NCI-H1694 (cell line): ENCODE data around the gene STXBP1.
A peak's percentile ranks its signal among the peaks of the same experiment; 100 is the strongest.
"Not testable (repeated sequence)": the region's sequence is repeated elsewhere in the genome, so short reads cannot be mapped to it uniquely, and the experiment has no call there.

Experiments
- DNase-seq: peaks from one replicate; lab custom pipeline; 2025; lab: John Stamatoyannopoulos, UW

The STXBP1 gene

GRCh38 chr9:127614961-127615360 lies 2.9 kb downstream of the STXBP1 start:
- no peak for DNase-seq

DNA sequence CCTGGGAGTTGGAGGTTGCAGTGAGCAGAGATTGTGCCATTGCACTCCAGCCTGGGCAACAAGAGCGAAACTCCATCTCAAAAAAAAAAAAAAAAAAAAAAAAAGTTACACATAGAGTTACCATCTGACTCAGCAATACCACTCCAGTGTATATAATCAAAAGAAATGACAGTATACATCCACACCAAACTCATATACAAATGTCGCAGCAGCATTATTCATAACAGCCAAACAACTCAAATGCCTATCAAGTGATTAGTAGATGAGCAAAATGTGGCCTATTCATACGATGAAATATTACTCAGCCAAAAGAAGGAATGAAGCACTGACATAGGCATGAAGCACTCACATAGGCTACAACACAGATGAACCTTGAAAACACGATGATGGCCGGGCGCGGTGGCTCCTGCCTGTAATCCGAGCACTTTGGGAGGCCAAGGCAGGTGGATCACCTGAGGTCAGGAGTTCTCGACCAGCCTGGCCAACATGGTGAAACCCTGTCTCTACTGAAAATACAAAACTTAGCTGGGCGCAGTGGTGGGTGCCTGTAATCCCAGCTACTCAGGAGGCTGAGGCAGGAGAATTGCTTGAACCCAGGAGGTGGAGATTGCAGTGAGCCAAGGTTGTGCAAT lies 9.4 kb downstream of the STXBP1 start:
- DNase-seq = not testable (repeated sequence)

DNA sequence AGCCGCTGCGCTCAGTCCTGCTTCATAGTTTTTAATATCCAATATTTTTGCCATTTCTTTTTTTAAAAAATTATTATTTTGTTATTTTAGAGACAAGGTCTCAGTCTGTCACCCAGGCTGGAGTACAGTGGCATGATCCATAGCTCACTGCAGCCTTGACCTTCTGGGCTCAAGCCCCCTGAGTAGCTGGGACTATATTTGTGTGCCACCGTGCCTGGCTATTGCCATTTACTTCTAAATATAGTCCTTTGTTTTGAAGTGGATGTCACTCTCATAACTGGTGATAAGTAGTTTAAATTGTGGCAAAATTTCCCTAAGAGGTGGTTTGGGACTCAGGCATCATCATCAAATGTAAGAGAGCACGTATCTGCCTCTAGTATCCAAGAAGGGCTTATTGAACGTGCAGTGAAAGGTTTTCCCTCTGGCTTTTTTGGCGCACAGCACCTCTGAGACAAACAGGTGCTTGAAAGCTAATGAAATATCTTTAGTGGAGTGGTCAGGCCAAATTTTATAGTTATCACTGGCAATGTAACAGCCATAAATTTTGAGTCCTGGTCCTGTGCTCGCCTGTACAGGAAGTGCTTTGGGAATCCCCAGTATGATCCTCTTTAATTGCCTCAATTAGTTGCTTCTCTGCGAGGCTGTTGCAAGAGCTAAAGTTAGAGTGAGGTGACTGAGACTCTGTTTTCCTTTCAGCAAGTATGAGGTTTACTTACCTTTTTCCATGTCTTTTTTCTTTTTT lies 14.8 kb downstream of the STXBP1 start:
- no peak for DNase-seq

DNA sequence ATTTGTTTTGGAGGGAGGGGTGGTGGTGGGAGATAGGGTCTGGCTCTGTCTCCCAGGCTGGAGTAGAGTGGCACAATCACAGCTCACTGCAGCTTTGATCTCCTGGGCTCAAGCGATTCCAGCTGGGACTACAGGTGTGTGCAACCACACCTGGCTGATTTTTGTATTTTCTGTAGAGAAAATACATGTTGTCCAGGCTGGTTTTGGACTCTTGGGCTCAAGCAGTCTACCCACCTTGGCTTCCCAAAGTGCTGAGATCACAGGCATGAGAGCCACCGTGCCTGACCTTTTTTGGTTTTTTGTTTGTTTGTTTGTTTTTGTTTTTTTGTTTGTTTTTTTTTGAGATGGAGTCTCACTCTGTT lies 15.4 kb downstream of the STXBP1 start:
- DNase-seq = no peak

DNA sequence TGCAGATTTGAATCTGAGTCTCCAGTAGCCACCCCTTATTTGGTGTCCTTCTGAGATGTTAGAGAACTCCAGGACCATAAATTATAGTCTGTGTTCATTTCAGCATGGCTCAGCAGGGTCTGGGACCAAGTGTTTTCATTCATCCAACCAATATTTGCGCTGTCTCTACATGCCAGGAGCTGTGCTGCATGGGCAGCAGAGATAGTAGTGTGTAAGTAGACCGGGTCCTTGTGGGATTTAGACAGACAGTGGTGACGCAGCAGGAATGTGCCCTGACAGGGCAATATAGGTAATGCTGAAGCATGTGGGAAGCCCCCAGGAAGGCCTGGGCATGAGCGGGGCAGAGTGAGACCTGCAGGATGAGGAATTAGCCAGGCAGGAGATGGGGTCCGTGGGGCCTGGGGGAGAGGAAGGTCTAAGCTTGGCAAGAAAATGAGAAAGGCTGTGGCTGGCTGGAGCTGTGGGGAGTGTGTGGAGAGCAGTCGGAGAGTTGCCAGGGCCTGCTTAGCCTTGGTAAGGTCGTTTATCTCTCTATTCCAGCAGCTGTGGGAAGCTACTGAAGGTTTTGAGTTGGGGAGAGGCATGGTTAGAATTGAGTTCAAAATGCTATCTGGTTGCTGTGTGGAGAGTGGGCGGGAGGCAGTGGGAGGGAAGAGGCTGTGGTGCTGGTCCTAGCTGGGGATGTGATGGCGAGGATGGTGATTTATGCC lies 16.8 kb downstream of the STXBP1 start:
- DNase-seq = no peak

DNA sequence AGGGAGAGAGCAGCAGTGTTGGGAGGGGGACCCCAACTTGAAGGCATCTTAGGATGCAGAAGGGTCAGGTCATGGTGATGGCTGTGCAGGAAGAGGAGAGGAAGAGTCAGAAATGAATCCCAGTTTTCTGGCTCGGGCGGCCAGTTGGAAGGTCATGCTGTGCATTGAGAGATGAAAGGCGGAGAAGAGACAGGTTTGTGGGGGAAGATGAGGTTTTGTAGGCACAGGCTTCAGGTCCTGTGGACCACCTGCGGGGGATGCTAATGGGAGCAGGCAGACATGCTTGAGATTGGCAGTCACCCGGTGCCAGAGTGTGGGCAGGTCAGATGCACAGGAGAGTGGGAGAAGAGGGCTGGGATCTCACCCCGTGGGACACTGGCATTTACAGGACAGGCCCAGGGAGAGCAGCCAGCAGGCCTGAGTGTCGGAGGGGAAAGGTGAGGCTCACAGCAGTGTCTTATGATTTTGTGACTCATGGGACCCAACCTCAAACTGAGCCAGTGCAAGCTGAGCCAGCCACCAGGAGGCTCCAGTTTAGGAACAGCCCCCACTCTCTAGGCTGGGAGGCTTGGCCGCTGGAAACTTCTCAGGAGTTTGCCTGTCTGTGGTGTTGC lies 17.5 kb downstream of the STXBP1 start:
- DNase-seq = no peak

DNA sequence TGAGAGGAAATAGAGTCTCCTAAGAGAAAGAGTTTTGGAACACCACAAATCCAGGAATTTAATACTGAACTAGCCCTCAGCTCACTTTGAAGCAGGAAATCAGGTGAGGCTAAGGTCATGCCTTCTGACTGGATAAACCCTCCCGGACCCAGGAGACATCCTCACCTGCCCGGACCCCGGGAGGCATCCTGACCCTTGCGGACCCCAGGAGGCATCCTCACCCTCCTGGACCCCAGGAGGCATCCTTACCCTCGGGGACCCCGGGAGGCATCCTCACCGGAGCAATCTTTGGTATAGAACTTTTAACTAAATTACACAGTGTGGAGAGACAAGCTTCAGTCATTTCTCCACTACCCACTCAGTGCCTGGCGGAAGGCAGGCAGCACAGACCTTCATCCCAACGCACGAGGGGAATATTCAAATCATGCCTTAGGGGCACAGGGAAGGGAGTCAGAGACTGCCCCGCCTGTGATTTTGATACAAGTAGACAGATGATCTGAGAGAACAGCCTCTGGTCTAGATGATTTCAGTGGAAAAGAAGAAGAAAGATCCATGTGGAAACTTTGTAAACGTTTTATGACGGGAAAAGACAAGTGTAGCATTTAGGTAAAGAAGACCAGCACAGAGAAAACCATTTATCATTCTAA lies 21.3 kb downstream of the STXBP1 start:
- DNase-seq = no peak

DNA sequence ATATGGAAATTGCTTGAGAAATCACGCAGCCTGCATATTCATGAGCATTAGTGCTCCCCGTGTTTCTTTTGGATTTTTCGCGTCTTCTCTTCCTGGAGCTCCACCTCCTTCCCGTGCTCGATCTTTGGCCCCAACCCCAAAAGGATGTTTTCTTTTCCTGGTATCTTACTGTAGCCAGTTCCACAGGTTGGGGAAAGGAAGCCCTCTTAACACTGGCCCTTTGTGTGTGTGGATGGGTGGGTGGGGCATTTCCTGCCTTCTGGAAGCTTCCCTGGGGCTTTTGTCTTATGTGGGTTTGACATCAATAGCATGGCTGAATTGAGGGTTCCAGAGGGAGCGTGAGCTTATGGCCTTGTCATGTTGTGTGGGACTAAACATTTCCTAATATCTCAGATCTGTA lies 21.9 kb downstream of the STXBP1 start:
- no peak for DNase-seq

DNA sequence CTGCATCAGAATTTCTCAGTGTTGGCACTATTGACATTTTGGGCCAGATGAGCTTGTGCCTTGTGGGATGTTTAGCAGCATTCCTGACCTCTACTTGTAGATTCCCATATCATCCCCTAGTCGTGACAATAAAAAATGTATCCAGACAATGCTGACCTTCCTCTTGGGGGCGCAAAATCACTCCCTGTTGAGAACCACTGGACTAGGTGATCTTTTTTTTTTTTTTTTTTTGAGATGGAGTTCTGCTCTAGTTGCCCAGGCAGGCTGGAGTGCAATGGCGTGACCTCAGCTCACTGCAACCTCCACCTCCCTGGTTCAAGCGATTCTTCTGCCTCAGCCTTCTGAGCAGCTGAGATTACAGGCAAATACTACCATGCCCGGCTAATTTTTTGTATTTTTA lies 22.6 kb downstream of the STXBP1 start:
- peak; percentile 17 for DNase-seq

DNA sequence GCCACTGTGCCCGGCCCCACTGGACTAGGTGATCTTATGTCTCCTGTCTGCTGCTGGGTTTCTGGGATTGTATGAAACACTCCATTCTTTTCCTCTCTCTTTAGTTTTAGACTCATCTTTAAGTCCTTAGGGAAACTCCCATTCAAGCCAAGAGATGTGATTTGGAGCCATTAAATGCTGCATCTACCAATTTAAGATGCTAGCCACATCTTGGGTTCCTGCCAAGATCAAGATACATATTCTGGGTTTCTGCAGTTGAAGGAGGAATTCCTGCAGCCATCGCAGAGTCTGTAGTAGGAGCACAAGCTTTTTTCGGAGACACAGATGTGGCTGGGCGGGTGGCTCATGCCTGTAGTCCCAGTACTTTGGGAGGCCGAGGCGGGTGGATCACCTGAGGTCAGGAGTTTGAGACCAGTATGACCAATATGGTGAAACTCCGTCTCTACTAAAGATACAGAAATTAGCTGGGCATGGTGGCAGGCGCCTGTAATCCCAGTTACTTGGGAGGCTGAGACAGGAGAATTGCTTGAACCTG lies 23.2 kb downstream of the STXBP1 start:
- no peak for DNase-seq

- no peak for DNase-seq
Observed at GRCh38 chr9:127637322-127637847, 25.3 kb downstream of the STXBP1 start.

DNA sequence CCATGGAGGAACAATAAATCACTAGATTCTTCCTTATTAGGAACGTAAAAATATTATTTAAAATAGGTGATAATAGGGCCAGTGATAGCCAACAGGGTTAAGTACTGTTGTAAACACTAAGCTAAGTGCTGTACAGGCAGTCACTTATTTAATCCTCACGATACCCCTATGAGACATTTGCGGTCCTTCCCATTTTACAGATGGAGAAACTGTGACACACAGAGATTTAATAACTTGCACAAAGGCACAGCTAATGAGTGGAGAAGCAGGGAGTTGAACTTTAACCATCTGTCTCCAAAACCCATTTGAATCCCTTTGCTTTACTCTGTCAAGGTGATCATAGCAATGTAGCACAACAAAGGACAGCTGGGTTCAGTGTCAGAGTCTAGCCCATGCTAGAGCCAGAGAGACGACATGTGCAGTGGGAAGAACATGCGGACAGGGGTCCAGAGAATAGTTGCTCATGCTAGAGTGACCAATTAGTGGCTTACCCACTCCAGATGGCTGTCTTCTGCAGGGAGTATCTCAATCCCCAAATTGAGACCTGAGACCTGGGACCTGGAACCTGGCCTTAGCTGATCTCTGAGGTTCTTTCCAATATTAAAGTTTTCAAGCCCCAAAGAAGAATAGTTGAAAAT lies 28.9 kb downstream of the STXBP1 start:
- DNase-seq = no peak

GRCh38 chr9:127642082-127642740 lies 30.1 kb downstream of the STXBP1 start:
- no peak for DNase-seq

- no peak for DNase-seq
Observed at GRCh38 chr9:127644146-127644827, 32.2 kb downstream of the STXBP1 start.

DNA sequence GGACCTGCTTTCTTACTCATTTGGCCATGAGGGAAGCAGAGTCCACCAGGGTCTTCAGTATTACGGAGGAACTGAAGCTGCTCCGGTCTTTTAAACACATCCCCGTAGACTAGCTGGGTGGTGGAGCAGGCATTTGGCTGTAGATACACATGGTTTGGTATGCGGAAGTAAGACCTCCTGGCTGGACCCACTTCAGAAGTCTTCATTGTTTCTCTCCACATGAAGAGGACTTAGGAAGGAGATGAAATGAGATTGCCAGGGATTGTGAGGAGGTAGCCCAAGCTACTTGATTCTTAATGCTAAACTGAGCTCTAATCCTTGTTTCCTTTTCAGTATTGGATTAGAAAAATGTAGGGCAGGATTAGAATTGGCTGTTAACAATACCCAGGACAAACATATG lies 32.9 kb downstream of the STXBP1 start:
- no peak for DNase-seq

- DNase-seq = no peak
Observed at GRCh38 chr9:127647451-127647850, 35.4 kb downstream of the STXBP1 start.

DNA sequence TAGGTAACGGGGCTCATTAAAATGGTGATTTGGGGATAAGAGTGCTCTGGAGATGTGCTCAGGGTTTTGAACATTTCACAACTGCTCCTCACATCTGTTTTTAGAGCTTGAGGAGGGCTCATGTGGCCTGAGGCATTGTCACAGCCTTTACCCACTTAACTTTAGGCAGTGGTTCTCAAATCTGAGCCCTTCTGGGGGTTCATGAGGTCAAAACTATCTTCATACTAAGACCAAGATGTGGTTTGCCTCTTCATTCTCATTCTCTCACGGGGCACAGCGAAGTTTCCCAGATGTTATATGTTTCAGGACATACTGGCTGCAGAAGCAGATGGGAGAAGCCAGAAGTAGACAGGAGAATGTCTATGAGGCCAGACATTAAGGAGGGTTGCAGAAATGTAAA lies 38.4 kb downstream of the STXBP1 start:
- no peak for DNase-seq

- no peak for DNase-seq
Observed at GRCh38 chr9:127651697-127652610, 39.9 kb downstream of the STXBP1 start.

DNA sequence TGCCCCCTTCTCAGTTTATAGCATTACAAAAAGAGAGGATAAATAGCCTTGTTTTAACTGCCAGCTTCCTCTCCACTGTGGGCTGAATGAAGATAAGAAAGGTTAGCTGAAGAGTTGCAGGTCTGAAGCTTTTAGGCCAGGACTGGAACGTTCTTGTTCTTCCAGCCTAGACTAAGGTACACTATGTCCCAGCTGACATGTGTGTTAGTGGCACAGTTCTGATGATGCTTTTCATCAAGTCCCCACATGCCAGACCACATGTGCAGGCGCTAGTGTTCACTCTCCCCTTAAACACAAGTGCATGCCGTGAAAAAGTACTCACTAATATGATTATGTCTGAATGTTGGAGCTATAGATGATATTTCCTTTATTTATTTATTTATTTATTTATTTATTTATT lies 40.7 kb downstream of the STXBP1 start:
- no peak for DNase-seq
